PC-9 (cell line): ENCODE measurements around the gene HTT-AS. TPM values are rescaled to one million over a fixed set of nuclear protein-coding genes. Genes with fewer than 3 reads are reported as not detected.
A peak's percentile ranks its signal among the peaks of the same experiment; 100 is the strongest.

ENCODE experiments used
- BruUV-seq: library from RNA; stranded (reverse); fragments of 400-500 nt; replicated peaks from 2 replicates; lab custom pipeline; 2021; lab: Mats Ljungman, UMichigan
- CTCF ChIA-PET: fragments of 300-600 bp; sonication (Branson Sonifier 250); formaldehyde crosslinking; loops from one replicate; lab custom pipeline; 2022; ENCODE audit warnings: antibody characterized with exemption; lab: Charles Lee
- POLR2A ChIA-PET: fragments of 300-600 bp; sonication (Branson Sonifier 250); formaldehyde crosslinking; loops from one replicate; lab custom pipeline; 2022; ENCODE audit warnings: antibody characterized with exemption; ENCODE audit not compliant: unreplicated experiment; lab: Charles Lee
- DNase-seq, 2 experiments: peaks; one replicate each; pipeline versions ENCODE4 v3.0.0 to v3.0.0-alpha.2; 2015 to 2022; ENCODE audit warnings: mixed read lengths in 1 of 2
- H2AFZ ChIP-seq: fragments of 200-600 bp; sonication (generic); 2 replicates; pipeline ENCODE4 v1.8.1; 2017; ENCODE audit warnings: antibody characterized with exemption
- H3F3A ChIP-seq: fragments of 200-600 bp; sonication (generic); 2 replicates; pipeline ENCODE4 v1.8.1; 2017; ENCODE audit warnings: antibody characterized with exemption, mild to moderate bottlenecking, low read depth; ENCODE audit not compliant: insufficient read depth
- H3K27ac ChIP-seq: fragments of 200-600 bp; sonication (generic); 2 replicates; pipeline ENCODE4 v1.6.1; 2016; ENCODE audit warnings: mixed run types
- H3K27me3 ChIP-seq: fragments of 200-600 bp; sonication (generic); 2 replicates; pipeline ENCODE4 v1.6.1; 2016; ENCODE audit warnings: low read depth, mixed run types; ENCODE audit not compliant: insufficient read depth
- H3K36me3 ChIP-seq: fragments of 200-600 bp; sonication (generic); 2 replicates; pipeline ENCODE4 v1.6.1; 2016; ENCODE audit warnings: low read depth, mixed run types
- H3K4me1 ChIP-seq: fragments of 200-600 bp; sonication (generic); replicated peaks from 2 replicates; pipeline ENCODE4 v1.6.1; 2016; ENCODE audit warnings: mixed run types; ENCODE audit not compliant: insufficient read depth
- H3K4me2 ChIP-seq: fragments of 200-600 bp; sonication (generic); 2 replicates; pipeline ENCODE4 v1.6.1; 2017; ENCODE audit warnings: mixed run types
- H3K4me3 ChIP-seq: fragments of 200-600 bp; sonication (generic); 2 replicates; pipeline ENCODE4 v1.6.1; 2016; ENCODE audit warnings: mixed run types
- H3K79me2 ChIP-seq: fragments of 200-600 bp; sonication (generic); 2 replicates; pipeline ENCODE4 v1.6.1; 2017; ENCODE audit warnings: low read depth, mixed run types
- H3K9me2 ChIP-seq: fragments of 200-600 bp; sonication (generic); 2 replicates; pipeline ENCODE4 v1.8.1; 2017; ENCODE audit warnings: mild to moderate bottlenecking; ENCODE audit not compliant: insufficient read depth
- H3K9me3 ChIP-seq: fragments of 200-600 bp; sonication (generic); 2 replicates; pipeline ENCODE4 v1.8.1; 2016; ENCODE audit warnings: low read depth; ENCODE audit not compliant: insufficient read depth
- H4K20me1 ChIP-seq: fragments of 200-600 bp; sonication (generic); 2 replicates; pipeline ENCODE4 v1.8.1; 2017; ENCODE audit not compliant: insufficient read depth
- CTCF ChIP-seq: fragments of 200-600 bp; sonication (generic); conservative IDR thresholded peaks from 2 replicates; pipeline ENCODE4 v1.6.1; 2017; ENCODE audit warnings: mixed run types, antibody characterized with exemption, mild to moderate bottlenecking, moderate library complexity
- EZH2 ChIP-seq: fragments of 200-600 bp; sonication (generic); IDR thresholded peaks from 2 replicates; pipeline ENCODE4 v1.8.0; 2017; ENCODE audit warnings: antibody characterized with exemption, low read depth
- intact Hi-C: fragments of 100-400 bp; cut with micrococcal nuclease; formaldehyde crosslinking; loops from one replicate; pipeline ENCODE4 v1.10.0; 2022; ENCODE audit not compliant: unreplicated experiment
- total RNA-seq: library from RNA; stranded (reverse); gene quantifications from 2 replicates; pipeline ENCODE4 v1.2.3, GENCODE V29; 2021

HTT-AS gene
- total RNA-seq, 1 experiment from 2014 or later, result not detected

DNA sequence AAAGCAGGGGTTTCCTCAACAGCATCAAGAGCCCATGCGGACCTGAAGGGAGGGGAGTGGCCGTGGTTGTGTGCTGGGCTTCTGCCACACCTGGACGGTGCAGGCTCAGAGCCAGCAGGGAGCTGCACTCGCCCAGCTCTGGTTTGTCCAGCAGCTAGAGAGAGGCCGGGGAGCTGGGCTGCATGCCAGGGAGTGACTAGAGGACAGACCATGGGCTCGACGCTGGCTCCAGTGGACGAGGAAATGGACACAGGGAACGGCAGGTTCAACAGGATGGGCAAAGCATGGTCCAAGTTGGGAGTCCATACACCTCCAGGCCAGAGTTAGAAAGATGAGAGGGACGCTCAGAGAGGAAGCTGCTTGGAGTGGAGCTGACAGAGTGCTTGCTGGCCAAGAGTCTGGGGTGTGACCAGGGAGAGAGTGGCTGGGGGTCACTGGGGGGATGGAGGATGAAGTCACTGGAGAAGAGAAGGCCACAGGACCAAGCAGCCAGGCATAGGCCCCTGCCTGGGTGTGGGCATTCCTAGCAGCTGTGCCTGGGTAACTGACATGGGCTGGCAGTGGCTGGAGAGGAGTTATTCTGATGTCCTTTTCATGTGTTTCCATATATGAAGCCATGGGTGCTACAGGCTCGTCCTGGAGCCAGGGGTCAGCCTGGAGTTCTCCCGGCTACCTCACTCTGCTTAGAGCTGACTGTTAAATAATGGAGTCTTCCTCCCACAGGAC is 42.8 kb downstream of the HTT-AS start:
- no peaks in the 10 kb centered on the region for H3K27me3 ChIP-seq
- no peaks in the 10 kb centered on the region for H3K9me2 ChIP-seq
- no peaks in the 10 kb centered on the region for H4K20me1 ChIP-seq
- H3K4me2 ChIP-seq, result no peak overlapping the region
- intact Hi-C loops, result no loop called here
- DNase-seq, result peak; percentile 43 to 84
- H3F3A ChIP-seq, result no peaks in the 10 kb centered on the region
- no peaks in the 10 kb centered on the region for H3K36me3 ChIP-seq
- H3K79me2 ChIP-seq, result no peaks in the 10 kb centered on the region
- POLR2A ChIA-PET, result no interaction called here
- TF ChIP-seq EZH2 (no peak), CTCF (no peak)
- no peak overlapping the region for H3K27ac ChIP-seq
- no peaks in the 10 kb centered on the region for H3K9me3 ChIP-seq
- no TSS peak for BruUV-seq
- H2AFZ ChIP-seq, result no peak overlapping the region
- no peak overlapping the region for H3K4me3 ChIP-seq
- CTCF ChIA-PET, result interaction anchor here (0.6 to 1.4 kb wide), 6 partner anchors 8 to 314 kb away, joined by 3 to 6 read pairs (median 4); no protein-coding TSS in a partner anchor
- H3K4me1 ChIP-seq, result no peaks in the 10 kb centered on the region

- no peaks in the 10 kb centered on the region for H3K9me2 ChIP-seq
- H3K79me2 ChIP-seq, result no peaks in the 10 kb centered on the region
- intact Hi-C loops, result no loop called here
- no peak overlapping the region for H3K4me3 ChIP-seq
- H3K9me3 ChIP-seq, result no peaks in the 10 kb centered on the region
- ChIA-PET CTCF (interaction anchor here (0.6 to 1.4 kb wide), 2 partner anchors 7 to 22 kb away, joined by 3 to 4 read pairs; no protein-coding TSS in a partner anchor), POLR2A (no interaction called here)
- no peak overlapping the region for H2AFZ ChIP-seq
- DNase-seq, result no peak
- no peaks in the 10 kb centered on the region for H3K27me3 ChIP-seq
- no peaks in the 10 kb centered on the region for H3F3A ChIP-seq
- H3K4me1 ChIP-seq, result no peaks in the 10 kb centered on the region
- no TSS peak for BruUV-seq
- no peak overlapping the region for H3K4me2 ChIP-seq
- H3K27ac ChIP-seq, result no peak overlapping the region
- H3K36me3 ChIP-seq, result no peaks in the 10 kb centered on the region
- TF ChIP-seq EZH2, result no peak
- no peak for TF ChIP-seq CTCF
- H4K20me1 ChIP-seq, result no peaks in the 10 kb centered on the region
Observed at GRCh38 chr4:3030566-3031356, 43.6 kb downstream of the HTT-AS start.

DNA sequence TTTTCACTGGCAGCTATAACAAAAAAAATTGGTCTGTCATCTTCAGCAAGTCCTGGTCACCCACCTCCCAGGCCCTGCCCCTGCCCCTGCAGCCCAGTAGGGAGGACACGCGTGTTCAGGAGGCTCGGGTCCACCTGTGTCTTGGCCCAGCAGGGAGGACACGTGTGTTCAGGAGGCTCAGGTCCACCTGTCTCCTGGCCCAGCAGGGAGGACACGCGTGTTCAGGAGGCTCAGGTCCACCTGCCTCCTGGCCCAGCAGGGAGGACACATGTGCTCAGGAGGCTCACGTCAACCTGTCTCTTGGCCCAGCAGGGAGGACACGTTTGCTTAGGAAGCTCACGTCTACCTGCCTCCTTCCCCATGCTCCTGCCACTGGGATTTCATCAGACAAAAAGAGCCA is 44.9 kb downstream of the HTT-AS start:
- POLR2A ChIA-PET, result no interaction called here
- CTCF ChIA-PET, result no interaction called here
- TF ChIP-seq CTCF, result no peak
- TF ChIP-seq EZH2, result no peak

More for the DNA sequence above, 44.9 kb downstream of the HTT-AS start:
- Histone ChIP-seq H3F3A (no peaks in the 10 kb centered on the region), H3K79me2 (no peaks in the 10 kb centered on the region), H3K4me3 (no peak overlapping the region), H3K4me1 (no peaks in the 10 kb centered on the region), H3K36me3 (no peaks in the 10 kb centered on the region), H3K9me3 (no peaks in the 10 kb centered on the region), H3K27ac (no peak overlapping the region), H2AFZ (no peak overlapping the region), H4K20me1 (no peaks in the 10 kb centered on the region), H3K4me2 (no peak overlapping the region), H3K27me3 (no peaks in the 10 kb centered on the region), H3K9me2 (no peaks in the 10 kb centered on the region)
- intact Hi-C loops, result no loop called here
- no TSS peak for BruUV-seq
- no peak for DNase-seq
